Measurements from ENCODE around the gene DERA. TPM values are rescaled to one million over a fixed set of nuclear protein-coding genes. Genes with fewer than 3 reads are reported as not detected.
"Not testable (repeated sequence)": the region's sequence is repeated elsewhere in the genome, so short reads cannot be mapped to it uniquely, and the experiment has no call there.

DERA gene
- total and polyA plus RNA-seq, 2 of the 13 experiments (the other 11 are each of a cell fraction or from before 2014, with no cell fraction given): 24.0 to 51.3 TPM

- TF ChIP-seq CBX5 (CRISPR knock-in tag; IDR thresholded peaks at IDR 0.05; ENCODE audit: borderline replicate concordance): no peak
- TF ChIP-seq NR2F1 (CRISPR knock-in tag; IDR thresholded peaks at IDR 0.05): no peak
- TF ChIP-seq, protein P1, sequence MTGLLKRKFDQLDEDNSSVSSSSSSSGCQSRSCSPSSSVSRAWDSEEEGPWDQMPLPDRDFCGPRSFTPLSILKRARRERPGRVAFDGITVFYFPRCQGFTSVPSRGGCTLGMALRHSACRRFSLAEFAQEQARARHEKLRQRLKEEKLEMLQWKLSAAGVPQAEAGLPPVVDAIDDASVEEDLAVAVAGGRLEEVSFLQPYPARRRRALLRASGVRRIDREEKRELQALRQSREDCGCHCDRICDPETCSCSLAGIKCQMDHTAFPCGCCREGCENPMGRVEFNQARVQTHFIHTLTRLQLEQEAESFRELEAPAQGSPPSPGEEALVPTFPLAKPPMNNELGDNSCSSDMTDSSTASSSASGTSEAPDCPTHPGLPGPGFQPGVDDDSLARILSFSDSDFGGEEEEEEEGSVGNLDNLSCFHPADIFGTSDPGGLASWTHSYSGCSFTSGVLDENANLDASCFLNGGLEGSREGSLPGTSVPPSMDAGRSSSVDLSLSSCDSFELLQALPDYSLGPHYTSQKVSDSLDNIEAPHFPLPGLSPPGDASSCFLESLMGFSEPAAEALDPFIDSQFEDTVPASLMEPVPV (CRISPR knock-in tag; IDR thresholded peaks at IDR 0.05): no peak
- no peak for TF ChIP-seq ZNF503 (CRISPR knock-in tag; IDR thresholded peaks at IDR 0.05)
- TF ChIP-seq ZNF780A (CRISPR knock-in tag; IDR thresholded peaks at IDR 0.05): no peak
- TF ChIP-seq, protein P2, sequence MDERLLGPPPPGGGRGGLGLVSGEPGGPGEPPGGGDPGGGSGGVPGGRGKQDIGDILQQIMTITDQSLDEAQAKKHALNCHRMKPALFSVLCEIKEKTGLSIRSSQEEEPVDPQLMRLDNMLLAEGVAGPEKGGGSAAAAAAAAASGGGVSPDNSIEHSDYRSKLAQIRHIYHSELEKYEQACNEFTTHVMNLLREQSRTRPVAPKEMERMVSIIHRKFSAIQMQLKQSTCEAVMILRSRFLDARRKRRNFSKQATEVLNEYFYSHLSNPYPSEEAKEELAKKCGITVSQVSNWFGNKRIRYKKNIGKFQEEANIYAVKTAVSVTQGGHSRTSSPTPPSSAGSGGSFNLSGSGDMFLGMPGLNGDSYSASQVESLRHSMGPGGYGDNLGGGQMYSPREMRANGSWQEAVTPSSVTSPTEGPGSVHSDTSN (CRISPR knock-in tag; IDR thresholded peaks at IDR 0.05): no peak
- no peak for TF ChIP-seq ZFP82 (CRISPR knock-in tag; IDR thresholded peaks at IDR 0.05; ENCODE audit: borderline replicate concordance)
- no peak for TF ChIP-seq RFX1 (IDR thresholded peaks at IDR 0.05)
- no peak for TF ChIP-seq HNF4G (IDR thresholded peaks at IDR 0.05; ENCODE audit: borderline replicate concordance, low read depth, low read length)
- no peak for TF ChIP-seq HNF4G (CRISPR knock-in tag; IDR thresholded peaks at IDR 0.05; ENCODE audit: borderline replicate concordance, low read depth)
- in situ Hi-C loops (cut with HindIII; ENCODE audit: extremely low pct_ligation_motif_present, low pct_unique_long_range_greater_than_20kb) (no loop called here), intact Hi-C loops (cut with micrococcal nuclease; ENCODE audit: unreplicated experiment) (no loop called here)
- Histone ChIP-seq H3K27ac (ENCODE audit: extremely low read length, insufficient read depth, low read length) (no peak overlapping the region), H2AFZ (ENCODE audit: low read length) (no peak overlapping the region), H3K4me3 (replicated peaks in 1 of 3; ENCODE audit: insufficient read depth in 1 of 3, low read depth in 2 of 3, low read length in 3 of 3) (no peak overlapping the region), H3K9me3 (ENCODE audit: low read length) (no peaks in the 10 kb centered on the region), H3K9ac (ENCODE audit: insufficient read depth, low read depth, low read length) (no peak overlapping the region), H3K27me3 (ENCODE audit: control insufficient read depth in 1 of 2, insufficient read depth in 2 of 2, low read length in 2 of 2) (no peaks in the 10 kb centered on the region), H3K4me2 (ENCODE audit: low read depth, low read length) (no peak overlapping the region), H3K79me2 (ENCODE audit: insufficient read depth, low read length) (no peaks in the 10 kb centered on the region), H3K36me3 (replicated peaks in 1 of 2; ENCODE audit: control insufficient read depth in 1 of 2, insufficient read depth in 2 of 2, low read length in 2 of 2) (no peaks in the 10 kb centered on the region), H3K4me1 (ENCODE audit: insufficient read depth, low read length) (no peaks in the 10 kb centered on the region; the same call in 1 of the 2 replicates), H4K20me1 (ENCODE audit: insufficient read depth, low read length) (no peaks in the 10 kb centered on the region)
- ChIA-PET POLR2A (no interaction called here), CTCF (ENCODE audit: low intra/inter-chr PET ratio, low total read pairs) (no interaction called here)
- no TSS peak for BruUV-seq (replicated peaks)
- no peak for FAIRE-seq
- WGBS (ENCODE audit: low lambda C conversion rate): 100% methylated on average over 4 of the region's 4 CpGs
- no peak for ATAC-seq
- DNase-seq (ENCODE audit: low spot score): no peak
Measured at GRCh38 chr12:15873556-15873955, 37.6 kb upstream of the DERA start.

- CTCF ChIA-PET (ENCODE audit: low intra/inter-chr PET ratio, low total read pairs); POLR2A ChIA-PET; intact Hi-C loops (cut with micrococcal nuclease; ENCODE audit: unreplicated experiment): not testable (repeated sequence)
Measured at GRCh38 chr12:15874556-15875145, 36.5 kb upstream of the DERA start.

More at GRCh38 chr12:15874556-15875145, 36.5 kb upstream of the DERA start:
- FAIRE-seq; BruUV-seq (replicated peaks); H3K27ac ChIP-seq (ENCODE audit: extremely low read length, insufficient read depth, low read length); H3K4me3 ChIP-seq (replicated peaks in 1 of 3; ENCODE audit: insufficient read depth in 1 of 3, low read depth in 2 of 3, low read length in 3 of 3); ATAC-seq; H3K27me3 ChIP-seq (ENCODE audit: control insufficient read depth in 1 of 2, insufficient read depth in 2 of 2, low read length in 2 of 2); DNase-seq (ENCODE audit: low spot score); H3K36me3 ChIP-seq (replicated peaks in 1 of 2; ENCODE audit: control insufficient read depth in 1 of 2, insufficient read depth in 2 of 2, low read length in 2 of 2); H3K9ac ChIP-seq (ENCODE audit: insufficient read depth, low read depth, low read length); H2AFZ ChIP-seq (ENCODE audit: low read length); H3K9me3 ChIP-seq (ENCODE audit: low read length); H3K4me1 ChIP-seq (ENCODE audit: insufficient read depth, low read length); in situ Hi-C loops (cut with HindIII; ENCODE audit: extremely low pct_ligation_motif_present, low pct_unique_long_range_greater_than_20kb); H3K79me2 ChIP-seq (ENCODE audit: insufficient read depth, low read length); H3K4me2 ChIP-seq (ENCODE audit: low read depth, low read length); H4K20me1 ChIP-seq (ENCODE audit: insufficient read depth, low read length): not testable (repeated sequence)
- 96% methylated on average over 7 of the region's 20 CpGs for WGBS (ENCODE audit: low lambda C conversion rate)

Data from HepG2 (cell line).